ENCODE results near the gene PAX2. TPM values are rescaled to one million over a fixed set of nuclear protein-coding genes. Genes with fewer than 3 reads are reported as not detected.

The PAX2 gene
- total RNA-seq, 6 experiments from 2014 or later: not detected

- Mint-ChIP-seq H3K9me3 (no peaks in the 10 kb centered on the region), H3K27me3 (ENCODE audit: insufficient read depth) (peaks cover 43% of the 10 kb centered on the region), H3K4me3 (no peak overlapping the region), H3K36me3 (ENCODE audit: low read depth) (no peaks in the 10 kb centered on the region), H3K4me1 (ENCODE audit: low read depth) (peaks cover 14% of the 10 kb centered on the region), H3K27ac (no peak overlapping the region)
- no peak for TF ChIP-seq CTCF (IDR thresholded peaks at IDR 0.05)
- no peak for DNase-seq
Measured at GRCh38 chr10:100773646-100774045, 28.3 kb downstream of the PAX2 start.

GRCh38 chr10:100774223-100774622 lies 28.8 kb downstream of the PAX2 start:
- H3K27ac Mint-ChIP-seq: no peak overlapping the region
- H3K27me3 Mint-ChIP-seq (ENCODE audit: insufficient read depth): peaks cover 43% of the 10 kb centered on the region
- no peaks in the 10 kb centered on the region for H3K9me3 Mint-ChIP-seq
- H3K4me3 Mint-ChIP-seq: no peak overlapping the region
- H3K36me3 Mint-ChIP-seq (ENCODE audit: low read depth): no peaks in the 10 kb centered on the region
- TF ChIP-seq CTCF (IDR thresholded peaks at IDR 0.05): no peak
- H3K4me1 Mint-ChIP-seq (ENCODE audit: low read depth): peaks cover 14% of the 10 kb centered on the region
- no peak for DNase-seq

- H3K4me3 Mint-ChIP-seq: no peak overlapping the region
- peaks cover 46% of the 10 kb centered on the region for H3K27me3 Mint-ChIP-seq (ENCODE audit: insufficient read depth)
- TF ChIP-seq CTCF (IDR thresholded peaks at IDR 0.05): no peak
- no peaks in the 10 kb centered on the region; the same call in 1 of the 2 replicates for H3K36me3 Mint-ChIP-seq (ENCODE audit: low read depth)
- peaks cover 14% of the 10 kb centered on the region for H3K4me1 Mint-ChIP-seq (ENCODE audit: low read depth)
- no peak overlapping the region for H3K27ac Mint-ChIP-seq
- no peak for DNase-seq
- H3K9me3 Mint-ChIP-seq: peaks cover 3% of the 10 kb centered on the region; the same call in 1 of the 2 replicates
Measured at GRCh38 chr10:100774876-100775275, 29.5 kb downstream of the PAX2 start.

- Mint-ChIP-seq H3K4me1 (ENCODE audit: low read depth) (peaks cover 14% of the 10 kb centered on the region), H3K9me3 (peaks cover 5% of the 10 kb centered on the region; the same call in 1 of the 2 replicates), H3K27ac (no peak overlapping the region), H3K4me3 (no peak overlapping the region), H3K27me3 (ENCODE audit: insufficient read depth) (peaks cover 50% of the 10 kb centered on the region), H3K36me3 (ENCODE audit: low read depth) (no peaks in the 10 kb centered on the region; the same call in 1 of the 2 replicates)
- no peak for TF ChIP-seq CTCF (IDR thresholded peaks at IDR 0.05)
- DNase-seq: no peak
Measured at GRCh38 chr10:100775386-100775785, 30.0 kb downstream of the PAX2 start.

- Mint-ChIP-seq H3K36me3 (ENCODE audit: low read depth) (no peaks in the 10 kb centered on the region; the same call in 1 of the 2 replicates), H3K4me1 (ENCODE audit: low read depth) (peaks cover 14% of the 10 kb centered on the region), H3K9me3 (peaks cover 5% of the 10 kb centered on the region; the same call in 1 of the 2 replicates), H3K27ac (no peak overlapping the region), H3K4me3 (no peak overlapping the region), H3K27me3 (ENCODE audit: insufficient read depth) (peaks cover 53% of the 10 kb centered on the region)
- no peak for TF ChIP-seq CTCF (IDR thresholded peaks at IDR 0.05)
- DNase-seq: no peak
Measured at GRCh38 chr10:100775871-100776270, 30.5 kb downstream of the PAX2 start.

- no peak for TF ChIP-seq CTCF (IDR thresholded peaks at IDR 0.05)
- DNase-seq: no peak
- Mint-ChIP-seq H3K27ac (no peak overlapping the region), H3K4me1 (ENCODE audit: low read depth) (peaks cover 14% of the 10 kb centered on the region), H3K27me3 (ENCODE audit: insufficient read depth) (peaks cover 57% of the 10 kb centered on the region), H3K9me3 (peaks cover 5% of the 10 kb centered on the region; the same call in 1 of the 2 replicates), H3K4me3 (no peak overlapping the region), H3K36me3 (ENCODE audit: low read depth) (no peaks in the 10 kb centered on the region; the same call in 1 of the 2 replicates)
Measured at GRCh38 chr10:100776671-100777070, 31.3 kb downstream of the PAX2 start.
